Activated naive CD4-positive, alpha-beta T cell treated with anti-CD3 and anti-CD28 coated beads, Interleukin-2, amount 50 U/mL, for 72 hours (primary cell): Measurements from ENCODE around the gene MCM3AP. TPM values are rescaled to one million over a fixed set of nuclear protein-coding genes. Genes with fewer than 3 reads are reported as not detected.
"Not testable (repeated sequence)": the region's sequence is repeated elsewhere in the genome, so short reads cannot be mapped to it uniquely, and the experiment has no call there.

ENCODE experiments used
- ATAC-seq, 2 donors: fragments of 150-1000 bp; cut with Tn5 transposase; 2 replicates each; pipeline ENCODE4 v1.10.0; 2021; ENCODE audit warnings: mild to moderate bottlenecking in 2 of 2, moderate library complexity in 2 of 2
- DNase-seq, 2 donors: peaks; one replicate each; pipeline ENCODE4 v3.0.0; 2021 to 2022; ENCODE audit warnings: low spot score in 2 of 2
- H3K27ac Mint-ChIP-seq, 2 donors: one replicate each; pipeline ENCODE4 v1.8.0; 2022; ENCODE audit warnings: mild to moderate bottlenecking in 2 of 2, mixed read lengths in 2 of 2
- H3K36me3 Mint-ChIP-seq, 2 donors: one replicate each; pipeline ENCODE4 v1.8.0; 2022; ENCODE audit warnings: mixed read lengths in 2 of 2
- H3K9me3 Mint-ChIP-seq, 2 donors: one replicate each; pipeline ENCODE4 v1.8.0; 2022; ENCODE audit warnings: mixed read lengths in 2 of 2
- total RNA-seq, 2 donors: library from RNA; stranded (reverse); gene quantifications; one replicate each; pipeline ENCODE4 v1.2.3, GENCODE V29; 2022

Gene MCM3AP
- total RNA-seq, 2 donors from 2014 or later = 105 to 119 TPM

- no peak for ATAC-seq
- Mint-ChIP-seq H3K36me3 (peaks cover 18 to 20% of the 10 kb centered on the region in 2 donors), H3K27ac (peak overlapping the region in 1 of 2 donors; percentile 50)
Measured at GRCh38 chr21:46317710-46318463, 32.5 kb upstream of the MCM3AP start.

GRCh38 chr21:46316708-46317324, 31.4 kb upstream of the MCM3AP start:
- no peaks in the 10 kb centered on the region for H3K9me3 Mint-ChIP-seq
- H3K36me3 Mint-ChIP-seq = peaks cover 7 to 14% of the 10 kb centered on the region in 2 donors
- ATAC-seq (no peak), DNase-seq (no peak)
- no peak overlapping the region for H3K27ac Mint-ChIP-seq

More at GRCh38 chr21:46317710-46318463, 32.5 kb upstream of the MCM3AP start:
- no peaks in the 10 kb centered on the region for H3K9me3 Mint-ChIP-seq
- no peak for DNase-seq

- ATAC-seq (no peak), DNase-seq (no peak)
- no peak overlapping the region for H3K27ac Mint-ChIP-seq
- H3K9me3 Mint-ChIP-seq = no peaks in the 10 kb centered on the region
- peaks cover 0 to 12% of the 10 kb centered on the region in 2 donors for H3K36me3 Mint-ChIP-seq
Measured at GRCh38 chr21:46314441-46315020, 29.1 kb upstream of the MCM3AP start.

- peak overlapping the region in 1 of 2 donors; percentile 50 for H3K27ac Mint-ChIP-seq
- no peaks in the 10 kb centered on the region for H3K9me3 Mint-ChIP-seq
- ATAC-seq (no peak), DNase-seq (no peak)
- H3K36me3 Mint-ChIP-seq = peaks cover 0 to 12% of the 10 kb centered on the region in 2 donors
Measured at GRCh38 chr21:46312949-46313348, 27.5 kb upstream of the MCM3AP start.

- no peak overlapping the region for H3K27ac Mint-ChIP-seq
- ATAC-seq = no peak
- peaks cover 0 to 12% of the 10 kb centered on the region in 2 donors for H3K36me3 Mint-ChIP-seq
Measured at GRCh38 chr21:46311568-46311967, 26.2 kb upstream of the MCM3AP start.

GRCh38 chr21:46310260-46310659, 24.8 kb upstream of the MCM3AP start:
- ATAC-seq, H3K9me3 Mint-ChIP-seq: not testable (repeated sequence)

More at GRCh38 chr21:46311568-46311967, 26.2 kb upstream of the MCM3AP start:
- H3K9me3 Mint-ChIP-seq = no peaks in the 10 kb centered on the region
- DNase-seq = no peak

GRCh38 chr21:46308431-46308830, 23.0 kb upstream of the MCM3AP start:
- no peaks in the 10 kb centered on the region for H3K9me3 Mint-ChIP-seq
- no peak for ATAC-seq
- H3K27ac Mint-ChIP-seq = no peak overlapping the region
- DNase-seq = no peak
- H3K36me3 Mint-ChIP-seq = peaks cover 8 to 21% of the 10 kb centered on the region in 2 donors

More at GRCh38 chr21:46310260-46310659, 24.8 kb upstream of the MCM3AP start:
- peaks cover 0 to 12% of the 10 kb centered on the region in 2 donors for H3K36me3 Mint-ChIP-seq
- DNase-seq, H3K27ac Mint-ChIP-seq: not testable (repeated sequence)

GRCh38 chr21:46307625-46308024, 22.2 kb upstream of the MCM3AP start:
- Mint-ChIP-seq H3K27ac (peak overlapping the region in 1 of 2 donors; percentile 9), H3K36me3 (peaks cover 8 to 17% of the 10 kb centered on the region in 2 donors), H3K9me3 (no peaks in the 10 kb centered on the region)
- DNase-seq (no peak), ATAC-seq (peak; percentile 22 to 74)

- ATAC-seq = peak; percentile 29 to 37
- H3K9me3 Mint-ChIP-seq = no peaks in the 10 kb centered on the region
- peaks cover 8 to 18% of the 10 kb centered on the region in 2 donors for H3K36me3 Mint-ChIP-seq
- no peak overlapping the region for H3K27ac Mint-ChIP-seq
- DNase-seq = no peak
Measured at GRCh38 chr21:46304955-46305354, 19.5 kb upstream of the MCM3AP start.

GRCh38 chr21:46304437-46304836, 19.0 kb upstream of the MCM3AP start:
- peaks cover 12 to 23% of the 10 kb centered on the region in 2 donors for H3K36me3 Mint-ChIP-seq
- ATAC-seq = no peak
- DNase-seq = no peak
- H3K9me3 Mint-ChIP-seq = no peaks in the 10 kb centered on the region
- H3K27ac Mint-ChIP-seq = no peak overlapping the region

GRCh38 chr21:46301759-46302158, 16.3 kb upstream of the MCM3AP start:
- no peak for DNase-seq
- no peak overlapping the region for H3K27ac Mint-ChIP-seq
- no peaks in the 10 kb centered on the region for H3K9me3 Mint-ChIP-seq
- no peak for ATAC-seq
- peaks cover 15 to 35% of the 10 kb centered on the region in 2 donors for H3K36me3 Mint-ChIP-seq

GRCh38 chr21:46299167-46299566, 13.8 kb upstream of the MCM3AP start:
- Mint-ChIP-seq H3K36me3 (peaks cover 7 to 26% of the 10 kb centered on the region in 2 donors), H3K9me3 (no peaks in the 10 kb centered on the region), H3K27ac (no peak overlapping the region)
- no peak for DNase-seq
- ATAC-seq = no peak

GRCh38 chr21:46297338-46298271, 12.2 kb upstream of the MCM3AP start:
- H3K9me3 Mint-ChIP-seq = no peaks in the 10 kb centered on the region
- ATAC-seq (peak; percentile 11 to 31), DNase-seq (no peak)
- H3K36me3 Mint-ChIP-seq = peaks cover 7 to 26% of the 10 kb centered on the region in 2 donors
- no peak overlapping the region for H3K27ac Mint-ChIP-seq

GRCh38 chr21:46295996-46296752, 10.8 kb upstream of the MCM3AP start:
- no peaks in the 10 kb centered on the region for H3K9me3 Mint-ChIP-seq
- peaks cover 7 to 33% of the 10 kb centered on the region in 2 donors for H3K36me3 Mint-ChIP-seq
- peak; percentile 61 to 95 for ATAC-seq
- H3K27ac Mint-ChIP-seq = no peak overlapping the region
- peak; percentile 15 to 71 for DNase-seq

- ATAC-seq = peak in 1 of 2 donors; percentile 37
- Mint-ChIP-seq H3K9me3 (no peaks in the 10 kb centered on the region), H3K27ac (no peak overlapping the region), H3K36me3 (peaks cover 7 to 29% of the 10 kb centered on the region in 2 donors)
- no peak for DNase-seq
Measured at GRCh38 chr21:46295177-46295770, 9.9 kb upstream of the MCM3AP start.
